Smooth muscle cell (in vitro differentiated cells): ENCODE measurements around the gene CCDC74A. TPM values are rescaled to one million over a fixed set of nuclear protein-coding genes. Genes with fewer than 3 reads are reported as not detected.
"Not testable (repeated sequence)": the region's sequence is repeated elsewhere in the genome, so short reads cannot be mapped to it uniquely, and the experiment has no call there.

ENCODE experiments used
- DNase-seq: peaks from one replicate; lab custom pipeline; 2025; ENCODE audit not compliant: unreplicated experiment; lab: John Stamatoyannopoulos, UW
- H2AFZ ChIP-seq: fragments of 200-600 bp; sonication (generic); 2 replicates; pipeline ENCODE4 v1.6.0; 2016; ENCODE audit warnings: antibody characterized with exemption, low read depth, mild to moderate bottlenecking
- H3F3A ChIP-seq: fragments of 200-600 bp; sonication (generic); 2 replicates; pipeline ENCODE4 v1.6.0; 2017; ENCODE audit warnings: antibody characterized with exemption, low read depth
- H3K27ac ChIP-seq: fragments of 200-600 bp; sonication (generic); 2 replicates; pipeline ENCODE4 v1.5.1; 2016; ENCODE audit warnings: low read depth, mild to moderate bottlenecking
- H3K27me3 ChIP-seq: fragments of 200-600 bp; sonication (generic); 2 replicates; pipeline ENCODE4 v1.6.1; 2016; ENCODE audit warnings: low read depth, mild to moderate bottlenecking
- H3K36me3 ChIP-seq: fragments of 200-600 bp; sonication (generic); 2 replicates; pipeline ENCODE4 v1.5.1; 2016; ENCODE audit warnings: low read depth
- H3K4me1 ChIP-seq: fragments of 200-600 bp; sonication (generic); 2 replicates; pipeline ENCODE4 v1.5.1; 2016; ENCODE audit warnings: low read depth
- H3K4me2 ChIP-seq: fragments of 200-600 bp; sonication (generic); 2 replicates; pipeline ENCODE4 v1.6.0; 2016; ENCODE audit warnings: mild to moderate bottlenecking
- H3K4me3 ChIP-seq: fragments of 200-600 bp; sonication (generic); 2 replicates; pipeline ENCODE4 v1.5.1; 2016; ENCODE audit warnings: mild to moderate bottlenecking
- H3K79me2 ChIP-seq: fragments of 200-600 bp; sonication (generic); 2 replicates; pipeline ENCODE4 v1.6.0; 2016; ENCODE audit warnings: low read depth, mild to moderate bottlenecking
- H3K9ac ChIP-seq: fragments of 200-600 bp; sonication (generic); 2 replicates; pipeline ENCODE4 v1.6.0; 2016; ENCODE audit warnings: low read depth
- H3K9me3 ChIP-seq: fragments of 200-600 bp; sonication (generic); replicated peaks from 2 replicates; pipeline ENCODE4 v1.5.1; 2016; ENCODE audit warnings: low read depth
- H4K20me1 ChIP-seq: fragments of 200-600 bp; sonication (generic); 2 replicates; pipeline ENCODE4 v1.6.0; 2016; ENCODE audit warnings: low read depth
- CTCF ChIP-seq: fragments of 200-600 bp; sonication (generic); IDR thresholded peaks from 2 replicates; pipeline ENCODE4 v1.5.1; 2017; ENCODE audit warnings: borderline replicate concordance, mild to moderate bottlenecking, antibody characterized with exemption; ENCODE audit not compliant: insufficient read depth, poor library complexity, severe bottlenecking
- WGBS: methylation state at CpG from one replicate; pipeline ENCODE4 v1.1.7; 2016; ENCODE audit warnings: low lambda C conversion rate; 5-methylcytosine and 5-hydroxymethylcytosine counted together
- polyA plus RNA-seq: library from polyadenylated mRNA; unstranded; fragments of >200 nt; fragmentation: Nextera tagmentation; extraction: Ambion mirVana; gene quantifications from 2 replicates; pipeline ENCODE4 v1.2.1, GENCODE V29; 2016
- total RNA-seq: library from RNA; depleted of rRNA; stranded (reverse); fragments of >200 nt; gene quantifications from 2 replicates; pipeline ENCODE4 v1.2.3, GENCODE V29; 2014

Gene CCDC74A
- total and polyA plus RNA-seq, 2 experiments from 2014 or later: 18.1 to 37.2 TPM

- not testable (repeated sequence) for H3K36me3 ChIP-seq, H3K4me3 ChIP-seq, H3K4me2 ChIP-seq, H2AFZ ChIP-seq, DNase-seq, H3F3A ChIP-seq, H3K27me3 ChIP-seq, H4K20me1 ChIP-seq, H3K27ac ChIP-seq, H3K9ac ChIP-seq, H3K79me2 ChIP-seq, H3K4me1 ChIP-seq, H3K9me3 ChIP-seq
- WGBS: 93% methylated on average over 14 of the region's 14 CpGs
These were observed 41.3 kb upstream of the CCDC74A start for GRCh38 chr2:131486201-131486902.

- H2AFZ ChIP-seq: no peak overlapping the region
- DNase-seq: no peak
- no peak overlapping the region for H3K4me3 ChIP-seq
- H3K4me2 ChIP-seq: no peak overlapping the region
- H3K4me1 ChIP-seq: no peaks in the 10 kb centered on the region
- H3K9me3 ChIP-seq: no peaks in the 10 kb centered on the region
- peaks cover 7% of the 10 kb centered on the region for H3K79me2 ChIP-seq
- no peaks in the 10 kb centered on the region for H4K20me1 ChIP-seq
- H3K27ac ChIP-seq: no peak overlapping the region
- no peaks in the 10 kb centered on the region for H3F3A ChIP-seq
- H3K27me3 ChIP-seq: no peaks in the 10 kb centered on the region
- H3K36me3 ChIP-seq: no peaks in the 10 kb centered on the region
- TF ChIP-seq CTCF: no peak
- no peak overlapping the region for H3K9ac ChIP-seq
- 91% methylated on average over 14 of the region's 14 CpGs for WGBS
These were observed 39.1 kb upstream of the CCDC74A start for GRCh38 chr2:131488306-131489205.

GRCh38 chr2:131490616-131491468, 36.8 kb upstream of the CCDC74A start:
- H4K20me1 ChIP-seq, H3K36me3 ChIP-seq, H3K27me3 ChIP-seq, H3F3A ChIP-seq, H3K27ac ChIP-seq, H3K4me1 ChIP-seq, DNase-seq, H3K9ac ChIP-seq, H3K9me3 ChIP-seq: not testable (repeated sequence)
- peak overlapping the region; percentile 82 for H3K4me2 ChIP-seq
- H3K79me2 ChIP-seq: peaks cover 30% of the 10 kb centered on the region
- H3K4me3 ChIP-seq: peak overlapping the region; percentile 91
- peak overlapping the region; percentile 55 for H2AFZ ChIP-seq
- 79% methylated on average over 20 of the region's 20 CpGs for WGBS

GRCh38 chr2:131491469-131491836, 36.2 kb upstream of the CCDC74A start:
- not testable (repeated sequence) for H3K27me3 ChIP-seq, DNase-seq, H3K4me1 ChIP-seq, H3F3A ChIP-seq, H3K36me3 ChIP-seq, H3K9ac ChIP-seq, H4K20me1 ChIP-seq, H3K9me3 ChIP-seq, H3K27ac ChIP-seq
- Histone ChIP-seq H3K79me2 (peaks cover 35% of the 10 kb centered on the region), H2AFZ (peak overlapping the region; percentile 55), H3K4me3 (peak overlapping the region; percentile 91), H3K4me2 (peak overlapping the region; percentile 82)
- WGBS: 18% methylated on average over 15 of the region's 22 CpGs

GRCh38 chr2:131492015-131492417, 35.7 kb upstream of the CCDC74A start, which contains the start of gene MZT2A:
MZT2A (minus strand) TSS chr2:131492397; CDS start chr2:131492376, 21 bp downstream.
- H3K79me2 ChIP-seq: peaks cover 39% of the 10 kb centered on the region
- H3K27ac ChIP-seq: peak within 1 kb of the TSS; percentile 84
- H3K36me3 ChIP-seq, H3K9me3 ChIP-seq, H3K27me3 ChIP-seq, H3K4me1 ChIP-seq, H4K20me1 ChIP-seq, DNase-seq, H3F3A ChIP-seq: not testable (repeated sequence)
- H3K9ac ChIP-seq: peak within 1 kb of the TSS; percentile 93
- peak within 1 kb of the TSS; percentile 96 for H2AFZ ChIP-seq
- H3K4me2 ChIP-seq: peak within 1 kb of the TSS; percentile 95
- H3K4me3 ChIP-seq: peak within 1 kb of the TSS; percentile 91
- 3% methylated on average over 16 of the region's 53 CpGs for WGBS
